GM18508 (cell line): ENCODE data around the gene LBX1.
"Not testable (repeated sequence)": the region's sequence is repeated elsewhere in the genome, so short reads cannot be mapped to it uniquely, and the experiment has no call there.

Experiments used
- ATAC-seq: cut with Tn5 transposase; IDR thresholded peaks from one replicate; pipeline ENCODE4 v1.9.1; 2021; ENCODE audit warnings: moderate number of reproducible peaks; ENCODE audit not compliant: insufficient read depth, unreplicated experiment

The LBX1 gene

GRCh38 chr10:101215397-101216206 lies 13.7 kb downstream of the LBX1 start:
- ATAC-seq = no peak

DNA sequence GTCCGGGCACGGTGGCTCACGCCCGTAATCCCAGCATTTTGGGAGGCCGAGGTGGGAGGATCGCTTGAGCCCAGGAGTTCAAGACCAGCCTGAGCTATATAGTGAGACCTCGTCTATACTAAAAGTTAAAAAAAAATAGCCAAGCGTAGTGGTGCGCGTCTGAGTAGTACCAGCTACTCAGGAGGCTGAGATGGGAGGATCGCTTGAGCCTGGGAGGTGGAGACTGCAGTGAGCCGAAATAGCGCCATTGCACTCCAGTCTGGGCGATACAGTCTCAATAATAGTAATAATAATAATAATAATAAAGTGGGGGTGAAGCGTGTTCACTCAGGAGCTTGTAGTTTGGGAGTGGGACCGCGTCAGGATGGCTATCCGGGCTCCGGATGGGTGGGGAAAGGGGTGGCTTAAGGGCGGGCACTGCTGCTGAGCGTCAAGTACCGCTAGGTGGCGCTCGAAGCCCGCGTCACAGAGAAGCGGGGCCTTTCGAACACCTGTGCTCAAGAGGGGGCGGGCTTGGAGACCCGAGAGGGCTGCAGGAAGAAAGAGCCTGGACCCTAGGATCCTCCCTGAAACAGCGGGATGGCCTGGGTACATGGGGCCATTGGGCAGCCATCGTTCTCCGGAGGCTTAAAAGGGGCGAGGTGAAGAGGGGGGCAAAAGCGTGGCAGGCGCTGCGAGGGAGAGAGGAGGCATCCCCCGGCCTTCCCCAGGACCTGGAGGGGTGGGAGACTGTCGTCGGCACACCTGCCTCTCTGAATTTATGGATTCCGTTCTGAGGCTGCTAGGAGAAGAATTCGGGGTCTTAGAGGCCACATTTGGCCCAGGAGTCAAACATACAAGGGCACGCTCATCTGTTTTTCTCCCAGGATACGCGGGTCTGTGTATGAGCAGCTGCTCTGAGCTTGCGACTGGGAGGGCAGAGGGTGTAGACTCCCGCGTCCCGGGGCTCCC lies 14.5 kb downstream of the LBX1 start:
- no peak for ATAC-seq

DNA sequence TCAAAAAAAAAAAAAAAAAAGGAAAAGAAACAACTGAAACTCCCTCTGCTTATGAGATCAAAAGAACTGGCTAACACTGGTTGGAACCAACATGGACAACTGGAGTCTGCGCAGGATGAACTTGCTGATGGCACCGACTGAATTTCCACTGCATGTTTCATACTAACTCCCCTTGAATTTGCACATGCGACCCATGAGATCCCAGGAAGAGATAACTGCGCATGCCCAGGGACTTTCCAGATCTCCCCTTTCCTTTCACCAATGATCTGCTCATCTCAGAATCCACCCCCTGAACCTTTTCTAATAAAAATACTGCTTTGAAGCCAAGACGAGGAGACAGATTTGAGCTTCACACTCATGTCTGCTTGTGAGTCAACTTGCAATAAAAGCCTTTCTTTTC lies 20.7 kb downstream of the LBX1 start:
- ATAC-seq = no peak

DNA sequence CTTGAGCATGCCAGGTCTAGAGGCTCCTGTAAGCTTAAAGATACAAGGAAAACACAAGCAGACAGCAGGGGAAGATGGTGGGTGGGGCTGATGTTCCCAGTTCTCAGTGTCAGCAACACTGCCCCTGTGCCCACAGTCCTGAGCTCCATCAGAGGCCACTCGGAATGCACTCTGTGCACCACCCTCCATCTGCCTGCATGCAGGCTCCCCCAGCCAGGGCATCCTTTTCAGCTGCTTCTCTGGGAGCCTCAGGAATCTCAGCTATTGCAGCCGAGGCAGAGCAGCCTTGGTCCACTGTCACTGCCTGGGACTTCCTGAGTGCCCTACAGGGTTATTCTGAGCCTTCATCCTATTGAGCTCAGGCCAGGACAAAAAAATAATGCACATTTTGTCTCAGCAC lies 22.2 kb downstream of the LBX1 start:
- ATAC-seq = no peak

DNA sequence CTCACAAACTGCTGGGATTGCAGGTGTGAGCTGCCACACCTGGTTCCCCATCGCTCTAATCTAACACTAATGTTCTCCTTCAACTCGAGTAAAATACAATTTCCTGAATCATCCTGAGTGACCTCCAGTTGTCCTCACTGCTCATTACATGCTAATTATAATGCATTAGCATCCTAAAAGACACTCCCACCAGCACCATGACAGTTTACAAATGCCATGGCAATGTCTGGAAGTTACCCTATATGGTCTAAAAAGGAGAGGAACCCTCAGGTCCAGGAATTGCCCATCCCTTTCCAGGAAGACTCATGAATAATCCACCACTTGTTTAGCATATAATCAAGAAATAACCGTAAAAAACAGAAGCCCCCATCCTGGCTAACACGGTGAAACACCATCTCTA lies 26.6 kb downstream of the LBX1 start:
- ATAC-seq = not testable (repeated sequence)

- not testable (repeated sequence) for ATAC-seq
Measured at GRCh38 chr10:101198326-101198977, 30.8 kb downstream of the LBX1 start.

GRCh38 chr10:101195921-101196320 lies 33.3 kb downstream of the LBX1 start:
- no peak for ATAC-seq

- ATAC-seq = no peak
Measured at GRCh38 chr10:101189461-101190401, 39.5 kb downstream of the LBX1 start.

DNA sequence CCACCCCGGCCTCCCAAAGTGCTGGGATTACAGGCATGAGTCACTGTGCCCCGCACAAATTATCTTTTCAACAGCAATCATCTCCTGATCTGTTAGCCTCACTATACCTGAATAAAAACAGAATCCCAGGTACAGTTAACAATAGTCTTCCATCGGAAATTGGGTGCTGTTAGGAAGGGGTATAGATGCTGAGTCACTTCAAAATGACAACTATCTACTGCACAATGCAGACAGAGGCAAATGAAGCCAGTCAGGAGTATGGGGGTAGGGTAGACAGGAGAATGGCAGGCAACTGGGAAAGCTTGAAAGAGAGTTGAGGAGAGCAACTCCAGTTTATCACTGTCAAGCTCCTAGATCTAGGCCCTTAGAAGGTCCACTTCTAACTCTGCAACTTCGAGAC lies 40.3 kb downstream of the LBX1 start:
- no peak for ATAC-seq

DNA sequence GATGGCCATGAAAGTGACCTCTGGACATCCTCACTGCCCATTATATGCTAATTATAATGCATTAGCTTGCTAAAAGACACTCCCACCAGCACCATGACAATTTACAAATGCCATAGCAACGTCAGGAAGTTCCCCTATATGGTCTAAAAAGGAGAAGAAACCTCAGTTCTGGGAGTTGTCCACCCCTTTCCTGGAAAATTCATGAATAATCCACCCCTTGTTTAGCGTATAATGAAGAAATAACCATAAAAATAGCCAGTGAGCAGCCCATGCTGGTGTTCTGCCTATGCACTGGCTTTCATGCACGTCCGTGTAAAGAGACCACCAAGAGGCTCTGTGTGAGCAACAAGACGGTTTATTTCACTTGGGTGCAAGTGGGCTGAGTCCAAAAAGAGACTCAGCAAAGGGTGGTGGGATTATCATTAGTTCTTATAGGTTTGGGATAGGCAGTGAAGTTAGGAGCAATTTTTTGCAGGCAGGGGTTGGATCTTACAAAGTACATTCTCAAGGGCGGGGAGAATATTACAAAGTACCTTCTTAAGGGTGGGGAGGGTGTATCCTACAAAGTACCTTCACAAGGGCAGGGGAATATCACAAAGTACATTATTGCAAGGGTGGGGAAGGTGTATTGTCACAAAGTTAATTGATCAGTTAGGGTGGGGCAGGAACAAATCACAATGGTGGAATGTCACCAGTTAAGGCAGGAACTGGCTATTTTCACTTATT lies 45.6 kb downstream of the LBX1 start:
- ATAC-seq = no peak

DNA sequence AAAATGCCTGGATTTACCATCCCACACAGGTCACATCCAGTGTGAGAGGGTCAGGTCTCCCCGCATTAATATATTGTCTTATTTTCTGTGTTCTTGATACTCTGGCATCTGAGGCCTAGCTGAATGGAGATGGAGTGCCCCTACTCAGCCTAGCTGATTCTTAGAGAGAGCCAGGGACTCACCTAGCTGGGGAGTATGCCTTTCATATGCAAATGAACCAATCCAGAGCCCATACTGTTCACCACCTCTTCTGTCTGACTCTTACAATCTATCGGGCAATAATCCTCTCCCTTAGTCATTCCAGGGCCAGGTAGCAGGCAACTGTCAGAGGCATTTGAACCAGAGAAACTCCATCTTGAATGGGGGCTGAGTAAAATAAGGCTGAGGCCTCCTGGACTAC lies 46.3 kb downstream of the LBX1 start:
- no peak for ATAC-seq
